GM12872 (cell line): Measurements from ENCODE around the gene FRMD6.

Source experiments
- TF ChIP-seq, protein P1 (sequence below): IDR thresholded peaks from 3 replicates; pipeline ENCODE4 v1.5.1; 2011; ENCODE audit warnings: low read depth, mild to moderate bottlenecking, low read length, moderate library complexity; ENCODE audit not compliant: insufficient read depth

FRMD6 gene

DNA sequence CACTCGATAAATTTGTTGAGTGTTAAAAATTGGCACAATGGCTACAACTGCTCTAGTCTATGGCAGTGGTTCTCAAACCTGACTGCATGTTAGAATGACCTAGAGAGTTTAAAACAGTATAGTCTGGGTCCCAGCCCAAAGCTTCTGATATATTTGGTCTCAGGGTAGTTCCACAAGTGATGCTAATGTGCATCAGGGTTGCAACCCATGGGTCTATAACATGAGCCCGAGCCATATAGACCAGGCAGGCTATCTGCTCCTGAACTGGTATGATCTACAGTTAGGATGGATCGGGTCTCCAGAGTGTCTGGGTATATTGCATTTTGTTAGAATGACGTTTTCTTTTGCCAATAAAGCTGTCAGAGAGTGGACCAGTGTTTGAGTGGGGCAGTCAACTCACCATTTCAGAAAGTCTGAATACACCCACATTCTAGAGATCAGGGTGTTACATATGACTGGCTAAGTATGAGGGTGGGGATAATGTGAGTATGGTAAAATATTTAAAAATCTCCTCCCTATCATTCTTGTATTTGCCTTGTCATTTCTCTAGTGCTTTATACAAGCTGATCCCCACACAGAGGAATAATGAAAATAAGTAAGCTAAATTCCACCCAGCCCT, 80.9 kb downstream of the FRMD6 start:
- TF ChIP-seq, protein P1, sequence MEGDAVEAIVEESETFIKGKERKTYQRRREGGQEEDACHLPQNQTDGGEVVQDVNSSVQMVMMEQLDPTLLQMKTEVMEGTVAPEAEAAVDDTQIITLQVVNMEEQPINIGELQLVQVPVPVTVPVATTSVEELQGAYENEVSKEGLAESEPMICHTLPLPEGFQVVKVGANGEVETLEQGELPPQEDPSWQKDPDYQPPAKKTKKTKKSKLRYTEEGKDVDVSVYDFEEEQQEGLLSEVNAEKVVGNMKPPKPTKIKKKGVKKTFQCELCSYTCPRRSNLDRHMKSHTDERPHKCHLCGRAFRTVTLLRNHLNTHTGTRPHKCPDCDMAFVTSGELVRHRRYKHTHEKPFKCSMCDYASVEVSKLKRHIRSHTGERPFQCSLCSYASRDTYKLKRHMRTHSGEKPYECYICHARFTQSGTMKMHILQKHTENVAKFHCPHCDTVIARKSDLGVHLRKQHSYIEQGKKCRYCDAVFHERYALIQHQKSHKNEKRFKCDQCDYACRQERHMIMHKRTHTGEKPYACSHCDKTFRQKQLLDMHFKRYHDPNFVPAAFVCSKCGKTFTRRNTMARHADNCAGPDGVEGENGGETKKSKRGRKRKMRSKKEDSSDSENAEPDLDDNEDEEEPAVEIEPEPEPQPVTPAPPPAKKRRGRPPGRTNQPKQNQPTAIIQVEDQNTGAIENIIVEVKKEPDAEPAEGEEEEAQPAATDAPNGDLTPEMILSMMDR: no peak

GRCh38 chr14:51733147-51733546, 81.4 kb downstream of the FRMD6 start:
- TF ChIP-seq, protein P1: no peak

GRCh38 chr14:51735851-51736250, 84.1 kb downstream of the FRMD6 start:
- TF ChIP-seq, protein P1: no peak

DNA sequence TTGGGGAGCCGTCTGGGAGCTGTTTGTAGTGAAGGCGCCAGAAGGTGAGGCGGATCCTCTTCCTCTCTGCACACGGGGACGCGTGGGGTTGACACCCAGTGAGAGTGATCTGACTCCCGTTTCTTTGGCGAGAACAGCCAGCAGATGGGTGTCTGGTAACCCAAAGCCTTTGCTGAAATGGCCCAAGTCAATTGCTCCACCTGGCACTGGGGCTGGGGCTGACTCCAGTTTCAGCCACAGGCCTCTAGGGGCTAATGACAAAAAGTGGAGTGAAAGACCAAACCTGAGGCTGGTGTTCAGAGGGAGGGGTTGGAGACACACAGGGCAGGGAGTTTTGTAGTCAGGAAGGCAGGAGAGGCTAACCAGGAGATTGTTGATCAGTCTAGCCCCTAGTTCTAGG, 87.0 kb downstream of the FRMD6 start:
- TF ChIP-seq, protein P1: peak; percentile 43; the same call in 2 of the 3 replicates

GRCh38 chr14:51743588-51744000, 91.9 kb downstream of the FRMD6 start:
- TF ChIP-seq, protein P1: no peak

GRCh38 chr14:51744372-51745130, 92.8 kb downstream of the FRMD6 start:
- TF ChIP-seq, protein P1: no peak

DNA sequence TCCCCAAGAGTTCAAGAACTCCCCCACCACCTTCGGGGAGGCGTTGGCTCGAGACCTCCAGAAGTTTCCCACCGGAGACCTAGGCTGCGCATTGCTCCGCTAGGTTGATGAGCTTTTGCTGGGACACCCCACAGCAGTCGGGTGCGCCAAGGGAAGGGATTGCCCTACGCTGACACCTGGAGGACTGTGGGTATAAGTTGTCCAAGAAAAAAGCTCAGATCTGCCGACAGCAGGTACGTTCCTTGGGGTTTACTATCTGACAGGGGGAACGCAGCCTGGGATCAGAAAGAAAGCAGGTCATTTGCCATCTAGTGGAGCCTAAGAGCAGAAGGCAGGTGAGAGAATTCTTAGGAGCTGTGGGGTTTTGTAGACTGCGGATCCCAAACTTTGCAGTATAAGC, 98.8 kb downstream of the FRMD6 start:
- TF ChIP-seq, protein P1: no peak
